NCI-H1105 (cell line): ENCODE data around the gene BCAS3.
"Not testable (repeated sequence)": the region's sequence is repeated elsewhere in the genome, so short reads cannot be mapped to it uniquely, and the experiment has no call there.

Experiments used
- DNase-seq: peaks from one replicate; lab custom pipeline; 2025; lab: John Stamatoyannopoulos, UW

BCAS3 gene

GRCh38 chr17:61225178-61225882, 547.7 kb downstream of the BCAS3 start:
- no peak for DNase-seq

- no peak for DNase-seq
These were observed 550.2 kb downstream of the BCAS3 start for GRCh38 chr17:61227866-61228265.

- no peak for DNase-seq
These were observed 552.8 kb downstream of the BCAS3 start for GRCh38 chr17:61230461-61230860.

- no peak for DNase-seq
These were observed 553.5 kb downstream of the BCAS3 start for GRCh38 chr17:61230972-61231820.

- no peak for DNase-seq
These were observed 555.2 kb downstream of the BCAS3 start for GRCh38 chr17:61232871-61233270.

- no peak for DNase-seq
These were observed 556.5 kb downstream of the BCAS3 start for GRCh38 chr17:61233991-61234750.

GRCh38 chr17:61235001-61235826, 557.6 kb downstream of the BCAS3 start:
- no peak for DNase-seq

GRCh38 chr17:61235827-61236197, 558.2 kb downstream of the BCAS3 start:
- DNase-seq = no peak

GRCh38 chr17:61237275-61237674, 559.6 kb downstream of the BCAS3 start:
- DNase-seq = no peak

- DNase-seq = no peak
These were observed 560.8 kb downstream of the BCAS3 start for GRCh38 chr17:61238455-61238933.

GRCh38 chr17:61239327-61239726, 561.7 kb downstream of the BCAS3 start:
- DNase-seq = no peak

- DNase-seq = no peak
These were observed 562.3 kb downstream of the BCAS3 start for GRCh38 chr17:61239953-61240352.

- no peak for DNase-seq
These were observed 563.3 kb downstream of the BCAS3 start for GRCh38 chr17:61240851-61241468.

GRCh38 chr17:61244988-61245387, 567.3 kb downstream of the BCAS3 start:
- DNase-seq = not testable (repeated sequence)

GRCh38 chr17:61245706-61246135, 568.1 kb downstream of the BCAS3 start:
- DNase-seq = no peak

GRCh38 chr17:61247439-61247838, 569.8 kb downstream of the BCAS3 start:
- no peak for DNase-seq

GRCh38 chr17:61248399-61248798, 570.7 kb downstream of the BCAS3 start:
- DNase-seq = no peak

GRCh38 chr17:61249649-61250299, 572.1 kb downstream of the BCAS3 start:
- no peak for DNase-seq

- DNase-seq = no peak
These were observed 572.8 kb downstream of the BCAS3 start for GRCh38 chr17:61250335-61250890.
